GM08714 (cell line): ENCODE measurements around the gene TAOK1.

Experiments used
- H3K4me3 ChIP-seq: fragments of 200-500 bp; sonication (Bioruptor generic); 2 replicates; pipeline ENCODE4 v1.5.1; 2014; ENCODE audit warnings: mild to moderate bottlenecking, low read length, inconsistent platforms
- ZNF274 ChIP-seq: IDR thresholded peaks from 2 replicates; pipeline ENCODE4 v1.6.1; 2012; ENCODE audit warnings: mild to moderate bottlenecking, low read depth, low read length

TAOK1 gene

GRCh38 chr17:29579866-29580771, 190.0 kb downstream of the TAOK1 start:
- H3K4me3 ChIP-seq, result no peak overlapping the region
- no peak for TF ChIP-seq ZNF274

GRCh38 chr17:29581583-29582253, 191.6 kb downstream of the TAOK1 start:
- TF ChIP-seq ZNF274, result no peak
- H3K4me3 ChIP-seq, result no peak overlapping the region

GRCh38 chr17:29582254-29582765, 192.1 kb downstream of the TAOK1 start:
- no peak for TF ChIP-seq ZNF274
- H3K4me3 ChIP-seq, result no peak overlapping the region

GRCh38 chr17:29582772-29583171, 192.6 kb downstream of the TAOK1 start:
- TF ChIP-seq ZNF274, result no peak
- no peak overlapping the region for H3K4me3 ChIP-seq

- TF ChIP-seq ZNF274, result no peak
- no peak overlapping the region for H3K4me3 ChIP-seq
Observed at GRCh38 chr17:29583324-29584248, 193.4 kb downstream of the TAOK1 start.

GRCh38 chr17:29584452-29585079, 194.4 kb downstream of the TAOK1 start:
- no peak for TF ChIP-seq ZNF274
- no peak overlapping the region for H3K4me3 ChIP-seq

- no peak overlapping the region for H3K4me3 ChIP-seq
- no peak for TF ChIP-seq ZNF274
Observed at GRCh38 chr17:29585080-29585751, 195.1 kb downstream of the TAOK1 start.

GRCh38 chr17:29586676-29587469, 196.7 kb downstream of the TAOK1 start:
- TF ChIP-seq ZNF274, result no peak
- H3K4me3 ChIP-seq, result no peak overlapping the region

- TF ChIP-seq ZNF274, result no peak
- H3K4me3 ChIP-seq, result no peak overlapping the region
Observed at GRCh38 chr17:29587591-29587990, 197.4 kb downstream of the TAOK1 start.

- TF ChIP-seq ZNF274, result no peak
- H3K4me3 ChIP-seq, result peak overlapping the region; percentile 61
Observed at GRCh38 chr17:29588017-29588561, 197.9 kb downstream of the TAOK1 start.

- H3K4me3 ChIP-seq, result peak overlapping the region; percentile 61
- no peak for TF ChIP-seq ZNF274
Observed at GRCh38 chr17:29588562-29589411, 198.6 kb downstream of the TAOK1 start.
